ENCODE data around the gene GRIN2C.

GRIN2C gene

DNA sequence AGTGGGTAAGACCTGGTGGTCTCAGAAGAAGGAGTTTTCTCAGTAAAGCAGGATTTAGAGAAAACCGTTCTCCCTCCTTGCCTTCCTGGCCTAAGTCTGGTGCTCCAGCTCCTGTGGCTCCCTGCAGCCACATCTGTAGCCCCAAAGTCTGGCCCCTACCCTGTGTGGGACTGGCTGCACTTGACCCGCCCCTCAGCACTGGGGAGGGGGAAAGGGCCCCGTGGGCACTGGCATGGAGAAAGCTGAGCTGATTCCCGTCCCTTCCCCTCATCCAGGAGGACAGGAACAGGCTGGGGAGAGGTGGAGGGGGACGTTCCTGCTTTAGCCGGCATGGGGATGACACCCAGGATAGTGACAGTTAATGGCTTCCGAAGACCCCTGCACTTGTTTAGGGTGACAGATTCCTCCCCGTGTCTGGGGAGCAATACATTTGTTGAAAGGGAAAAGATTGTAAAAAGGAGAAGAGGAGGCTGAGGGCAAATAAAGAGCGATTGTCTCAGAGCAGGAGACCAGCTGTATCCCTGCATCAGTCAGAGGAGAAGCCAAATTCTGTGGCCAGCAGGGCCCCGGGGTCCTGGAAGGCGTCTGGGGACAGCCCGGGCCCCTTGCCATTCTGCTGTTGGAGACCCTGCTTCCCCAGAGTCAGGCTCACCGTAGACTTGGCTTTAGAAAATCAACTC is 37.9 kb downstream of the GRIN2C start:
- DNase-seq = peak in 4 of 14 donors; percentile 33 to 56 (median 46)

DNA sequence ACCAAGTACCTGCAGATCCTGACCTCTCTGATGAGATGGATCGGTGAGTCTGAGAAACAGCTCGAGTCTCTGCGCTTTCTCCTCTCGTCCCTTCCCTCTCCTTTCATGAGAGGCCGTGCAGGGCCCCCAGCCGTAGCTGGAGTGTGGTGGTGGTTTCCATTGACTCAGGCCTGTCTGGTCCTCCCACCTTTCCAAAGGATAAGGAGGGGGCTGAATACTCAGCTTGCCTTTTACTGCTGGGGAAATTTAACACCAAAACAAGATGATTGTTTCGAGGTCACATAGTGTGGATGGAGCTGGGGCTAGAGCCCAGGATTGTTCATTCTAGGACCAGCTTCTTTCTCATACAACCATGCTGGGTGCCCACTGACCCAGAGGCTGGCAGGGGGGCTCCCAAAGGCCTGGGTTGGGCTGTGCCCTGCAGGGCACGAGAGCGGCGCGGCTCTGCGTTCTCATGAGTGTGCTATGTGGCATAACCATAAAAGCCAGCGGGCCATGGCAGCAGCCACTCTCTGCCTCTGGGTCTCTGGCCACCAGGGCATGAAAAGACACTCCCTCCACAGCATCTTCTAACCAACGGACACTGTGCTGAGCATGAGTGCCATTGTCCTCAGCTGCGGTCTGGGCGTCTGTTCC is 39.8 kb downstream of the GRIN2C start:
- no peak for DNase-seq

DNA sequence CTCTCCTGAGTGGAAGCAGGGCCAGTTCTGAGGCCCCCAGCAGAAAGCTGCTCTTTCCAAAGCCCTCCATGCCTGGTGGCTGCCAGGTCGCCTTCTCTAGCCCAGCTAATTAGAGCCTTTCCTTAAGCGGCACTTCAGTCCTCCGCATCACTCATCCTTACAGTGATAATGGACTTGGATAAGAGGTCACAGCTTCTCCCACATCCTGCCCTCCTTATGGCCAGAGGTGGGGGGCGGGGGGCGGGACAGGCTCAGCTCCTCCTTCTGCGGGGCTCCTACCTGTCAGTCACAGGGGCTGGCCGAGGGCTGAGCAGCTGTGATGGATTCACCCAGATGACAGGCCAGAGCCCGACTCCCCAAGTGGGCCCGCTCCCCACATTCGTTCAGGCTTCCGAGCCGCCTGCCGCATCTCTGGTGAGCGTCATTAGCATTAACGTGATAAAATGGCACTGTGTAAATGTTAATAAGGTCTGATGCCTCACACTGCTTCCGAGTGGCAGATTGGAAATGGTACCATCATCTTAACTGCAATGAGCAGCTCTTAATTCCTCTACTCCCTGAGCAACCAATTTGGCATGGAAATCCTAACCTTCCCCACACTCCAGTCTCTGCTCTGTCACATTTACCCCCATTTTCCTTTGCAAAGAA is 41.3 kb downstream of the GRIN2C start:
- no peak for DNase-seq

DNA sequence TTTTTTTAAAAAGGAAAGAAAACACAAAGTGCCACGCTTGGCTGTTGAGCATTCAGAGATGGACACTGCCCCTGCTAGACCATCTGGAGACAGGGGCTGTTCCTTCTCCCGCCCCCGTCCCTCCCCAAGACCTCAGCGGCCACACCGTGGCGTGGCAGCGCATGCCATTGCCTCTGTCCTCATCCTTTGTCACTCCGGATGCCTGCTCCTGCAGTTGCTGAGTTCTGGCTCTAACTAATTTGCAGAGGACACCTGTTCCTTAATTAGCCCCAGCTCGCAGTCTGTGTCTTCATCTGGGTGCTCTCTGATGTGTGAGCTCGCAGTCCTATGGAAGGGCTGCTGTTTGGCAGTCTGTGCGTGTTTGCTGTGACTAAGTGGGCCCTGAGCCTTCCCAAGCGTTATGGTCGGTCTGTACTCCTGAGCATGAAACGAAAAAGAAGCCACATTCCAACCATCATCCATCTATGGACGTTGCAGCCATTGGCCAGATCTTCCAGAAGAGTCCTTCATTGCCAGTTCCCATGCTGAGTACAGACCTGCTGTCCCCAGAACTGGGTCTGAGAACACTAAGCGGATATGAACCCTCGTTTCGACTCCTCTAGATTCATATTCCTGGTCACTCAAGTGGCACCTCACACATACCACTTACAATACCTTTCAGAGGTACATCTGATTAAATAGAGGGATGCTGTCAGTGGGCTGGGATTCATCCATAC is 42.6 kb downstream of the GRIN2C start:
- peak in 1 of 14 donors; percentile 72 for DNase-seq

DNA sequence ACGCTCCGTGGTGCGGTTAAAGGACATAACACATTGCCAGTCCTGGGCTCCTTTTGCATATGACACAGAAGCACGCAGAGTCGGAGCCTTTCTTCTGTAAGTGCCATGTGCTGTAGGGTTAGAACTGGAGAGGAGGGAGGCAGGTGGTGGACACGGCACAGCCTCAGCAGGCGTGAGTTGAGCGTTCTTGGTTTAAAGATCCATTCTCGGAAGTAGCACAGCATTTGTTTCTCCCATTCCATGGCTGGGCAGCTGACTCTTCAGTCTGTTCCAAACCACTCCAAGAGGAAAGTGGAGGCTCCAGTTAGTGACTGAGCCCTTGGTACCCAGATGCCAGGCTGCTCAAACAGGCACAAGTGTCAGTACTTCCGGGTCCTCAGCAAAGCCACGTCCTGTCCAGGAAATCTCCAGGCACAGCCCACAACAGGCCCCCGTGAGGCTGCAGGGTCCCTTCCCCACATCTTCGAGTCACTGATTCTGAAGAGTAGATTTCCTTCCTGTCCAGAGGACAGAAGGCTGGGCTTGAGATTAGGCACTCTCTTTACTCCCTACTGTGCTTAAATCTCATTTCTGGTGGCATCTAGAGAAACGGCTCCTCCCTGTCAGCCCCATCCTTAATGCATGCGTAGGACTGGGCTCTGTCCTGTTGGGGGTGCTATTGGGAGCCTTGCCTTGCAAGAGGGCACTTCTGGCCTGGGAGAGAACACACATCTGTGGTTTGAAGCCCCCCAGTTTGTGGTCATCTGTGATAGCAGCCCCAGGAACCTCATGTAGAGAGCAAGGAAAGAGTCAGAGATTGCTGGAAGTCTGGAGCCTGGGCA is 43.9 kb downstream of the GRIN2C start:
- DNase-seq = peak in 1 of 14 donors; percentile 52

DNA sequence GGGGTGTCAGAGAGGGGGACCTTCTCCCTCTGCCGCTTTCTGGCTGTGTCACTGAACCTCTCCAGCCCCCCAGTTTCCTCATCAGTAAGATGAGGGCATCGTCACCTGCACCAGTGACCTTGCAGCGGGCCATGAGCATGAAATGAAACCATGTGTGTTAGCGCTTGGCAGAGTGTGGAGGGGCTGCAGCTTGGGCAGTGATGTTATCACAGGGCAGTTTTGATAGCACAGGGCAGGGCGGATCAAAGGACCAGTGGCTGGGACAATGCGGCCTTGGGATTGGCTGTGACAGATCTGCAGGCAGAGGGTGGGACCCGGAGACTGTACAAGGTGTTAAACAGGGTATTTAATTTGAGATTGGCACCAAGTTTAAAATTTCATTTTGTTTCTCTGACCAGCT is 44.6 kb downstream of the GRIN2C start:
- no peak for DNase-seq

DNA sequence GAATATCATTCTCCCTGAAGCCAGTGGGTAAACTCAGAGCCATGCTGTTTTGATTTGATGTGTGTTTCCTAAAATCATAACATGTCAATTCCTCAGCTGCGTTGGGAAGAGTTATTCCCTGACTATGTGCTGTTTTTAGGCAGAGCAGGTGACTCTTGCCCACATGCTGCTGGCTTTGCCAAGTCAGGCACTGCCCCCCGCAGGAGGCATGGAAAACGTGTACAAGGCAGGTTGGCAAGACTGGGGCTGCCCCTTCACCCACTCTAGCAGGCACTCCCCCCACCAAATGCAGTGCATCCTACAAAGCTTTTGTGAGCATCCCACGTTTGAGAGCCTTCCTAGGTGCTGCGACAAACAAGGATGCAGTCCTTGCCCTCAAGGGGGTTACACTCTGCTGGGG is 45.2 kb downstream of the GRIN2C start:
- peak in 1 of 14 donors; percentile 15 for DNase-seq

DNA sequence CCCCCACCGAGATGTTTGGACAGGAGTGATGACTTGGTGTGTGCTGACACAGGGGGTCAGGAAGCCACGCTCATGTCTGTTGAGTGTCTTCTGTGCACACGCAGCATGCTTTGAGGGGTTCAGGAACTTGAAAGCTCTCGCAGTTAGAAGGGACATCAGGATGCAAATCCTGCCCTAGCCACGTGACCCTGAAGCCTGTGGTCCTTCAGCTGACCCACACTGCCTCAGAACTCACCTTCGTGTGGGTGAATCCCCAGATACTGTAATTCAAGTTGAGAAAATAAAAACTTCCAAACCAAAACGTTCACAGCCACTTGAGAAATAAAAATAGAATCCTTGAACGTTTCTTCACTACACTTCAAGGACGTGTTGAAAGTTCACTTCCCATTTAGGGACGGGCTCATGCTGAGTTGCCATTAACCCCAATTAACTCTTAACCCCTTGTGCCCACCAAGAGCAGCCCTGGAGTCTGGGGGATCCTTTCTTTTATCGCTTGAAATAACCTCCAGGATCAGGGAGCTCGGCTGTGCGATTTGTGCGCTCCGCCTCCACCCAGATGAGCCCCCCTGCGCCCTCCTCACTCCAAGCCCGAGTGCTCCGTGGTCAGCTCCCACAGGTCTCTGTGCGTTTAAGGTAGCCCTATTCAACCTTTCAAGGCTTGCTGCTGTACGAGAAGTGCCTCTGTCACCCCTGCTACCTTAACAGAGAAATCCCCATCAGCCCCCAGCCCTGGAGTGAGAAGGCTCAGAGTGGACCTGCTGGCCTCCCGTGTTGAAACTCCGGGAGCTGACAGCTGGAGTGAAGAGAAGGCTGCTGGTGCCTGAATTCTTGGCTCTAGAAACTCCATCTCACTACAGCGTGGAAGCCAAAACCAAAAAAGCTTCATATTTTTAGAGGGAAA is 47.3 kb downstream of the GRIN2C start:
- DNase-seq = peak in 1 of 14 donors; percentile 64

DNA sequence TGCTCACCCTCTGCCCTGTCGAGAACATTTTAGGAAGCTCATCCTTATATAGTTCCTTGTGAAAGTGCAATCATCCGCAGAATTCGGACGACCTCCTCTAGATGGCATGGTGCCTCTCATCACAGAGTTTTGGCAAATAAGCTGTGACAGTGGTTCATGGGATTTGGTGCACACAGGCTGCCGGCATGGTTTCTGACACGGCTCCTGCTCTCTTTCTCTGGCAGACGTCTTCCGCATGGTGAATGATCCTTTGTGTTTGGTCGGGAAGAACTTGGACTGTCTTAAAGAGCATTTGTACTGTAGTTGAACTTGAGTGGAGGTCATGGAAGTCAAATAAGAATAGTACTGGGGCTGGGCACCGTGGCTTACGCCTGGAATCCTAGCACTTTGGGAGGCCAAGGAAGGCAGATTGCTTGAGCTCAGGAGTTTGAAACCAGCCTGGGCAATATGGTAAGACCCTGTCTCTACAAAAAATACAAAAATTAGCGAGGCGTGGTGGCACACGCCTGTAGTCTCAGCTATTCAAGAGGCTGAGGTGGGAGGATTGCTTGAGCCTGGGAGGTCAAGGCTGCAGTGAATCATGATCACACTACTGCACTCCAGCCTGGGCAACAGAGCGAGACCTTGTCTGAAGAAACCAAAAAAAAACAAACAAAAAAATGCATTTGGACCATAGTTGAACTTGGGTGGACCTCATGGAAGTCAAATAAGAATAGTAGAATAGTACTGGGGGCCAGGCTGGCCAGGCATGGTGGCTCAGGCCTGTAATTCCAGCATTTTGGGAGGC is 48.8 kb downstream of the GRIN2C start:
- peak in 10 of 14 donors; percentile 20 to 82 (median 50) for DNase-seq

DNA sequence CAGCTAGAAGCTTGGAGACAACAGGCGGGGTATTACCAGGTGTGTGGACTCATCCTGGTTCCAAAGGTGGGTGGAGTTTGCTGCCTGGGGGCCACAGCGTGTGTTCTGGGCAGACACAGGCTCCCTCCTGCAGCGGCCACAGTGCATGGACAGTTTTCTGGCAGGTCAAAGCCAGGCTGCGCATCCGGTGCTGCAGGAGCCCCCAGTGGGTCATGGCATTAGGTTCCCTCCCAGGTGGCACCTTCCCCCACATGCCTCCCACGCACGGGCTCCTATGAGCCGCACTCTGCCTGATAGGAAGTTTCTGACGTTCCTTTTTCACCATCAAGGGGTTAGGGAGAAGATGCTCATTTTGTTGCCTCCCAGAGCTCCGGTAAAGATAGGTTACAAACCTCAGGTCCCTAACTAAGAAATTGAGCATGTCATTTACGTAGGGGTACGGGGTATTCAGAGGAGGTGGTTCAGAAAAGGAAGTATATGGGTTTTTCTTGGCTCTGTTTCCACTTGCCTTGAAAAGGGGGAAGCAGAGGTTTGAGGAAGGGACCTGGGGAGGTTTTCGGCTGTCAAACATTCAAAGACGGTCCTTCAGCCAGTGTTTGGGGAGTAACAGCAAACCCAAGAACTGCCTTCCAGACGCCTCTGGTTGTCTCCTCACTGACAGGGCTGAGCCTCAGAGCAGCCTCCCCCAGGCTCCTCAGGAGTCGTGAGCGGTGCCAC is 50.8 kb downstream of the GRIN2C start:
- DNase-seq = peak in 2 of 14 donors; percentile 24 to 45

DNA sequence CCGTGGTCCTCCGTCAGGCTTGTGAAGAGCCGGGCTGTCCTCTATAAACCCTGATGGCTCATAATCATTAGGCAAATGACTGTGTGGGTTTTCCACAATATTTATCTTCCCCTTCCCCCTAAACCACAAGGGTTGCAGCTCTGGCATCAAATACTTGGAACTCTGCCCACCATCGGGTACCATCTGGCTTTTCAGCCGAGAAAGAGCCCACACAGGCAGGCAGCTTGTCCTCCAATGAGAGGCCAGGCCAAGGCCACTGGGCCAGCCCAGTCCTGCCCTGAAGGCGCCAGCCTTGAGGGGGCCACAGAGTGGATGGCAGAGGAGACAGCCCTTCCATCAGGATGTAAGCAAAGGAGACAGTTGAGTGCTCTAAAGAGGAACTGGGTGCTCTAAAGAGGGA is 51.8 kb downstream of the GRIN2C start:
- DNase-seq = peak in 8 of 14 donors; percentile 21 to 95 (median 34)

DNA sequence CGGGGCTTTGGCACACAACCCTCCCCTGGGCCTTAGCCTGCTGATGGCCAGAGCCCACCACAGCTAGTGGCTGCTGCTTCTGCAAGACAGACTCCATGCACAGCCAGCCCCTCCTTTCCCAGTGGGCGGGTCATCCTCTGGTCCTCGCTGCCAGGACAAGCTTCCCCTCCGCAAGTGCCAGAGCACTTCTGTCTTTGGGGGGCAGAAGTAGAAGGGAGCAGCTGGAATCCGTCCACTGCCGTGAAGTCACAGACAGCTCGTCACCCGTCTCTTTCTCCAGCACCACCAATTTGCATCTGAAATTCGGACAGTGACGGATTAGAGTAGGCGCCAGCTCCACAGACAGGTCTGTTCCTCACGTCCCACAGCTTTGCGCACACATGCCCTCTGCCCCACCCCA is 52.2 kb downstream of the GRIN2C start:
- DNase-seq = peak in 1 of 14 donors; percentile 71

DNA sequence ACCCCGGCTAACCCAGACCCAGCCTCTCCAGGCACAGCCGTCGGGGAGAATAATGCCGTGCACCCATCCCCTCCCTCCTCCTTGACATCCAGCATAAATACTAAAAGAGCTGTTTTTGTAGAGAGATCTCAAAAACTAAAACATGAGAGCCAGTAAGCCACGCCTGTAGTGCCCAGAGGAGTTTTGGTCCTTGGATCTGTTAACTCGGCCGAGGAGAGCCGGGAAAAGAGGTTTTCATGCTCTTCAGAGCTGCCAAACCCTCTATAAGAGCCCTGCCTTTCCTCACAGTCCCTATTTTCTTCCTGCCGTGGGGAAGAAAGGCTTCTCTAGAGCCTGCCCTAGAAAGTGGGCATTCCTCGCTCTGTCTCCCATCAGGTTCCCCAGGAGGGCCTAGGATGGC is 53.4 kb downstream of the GRIN2C start:
- no peak for DNase-seq

DNA sequence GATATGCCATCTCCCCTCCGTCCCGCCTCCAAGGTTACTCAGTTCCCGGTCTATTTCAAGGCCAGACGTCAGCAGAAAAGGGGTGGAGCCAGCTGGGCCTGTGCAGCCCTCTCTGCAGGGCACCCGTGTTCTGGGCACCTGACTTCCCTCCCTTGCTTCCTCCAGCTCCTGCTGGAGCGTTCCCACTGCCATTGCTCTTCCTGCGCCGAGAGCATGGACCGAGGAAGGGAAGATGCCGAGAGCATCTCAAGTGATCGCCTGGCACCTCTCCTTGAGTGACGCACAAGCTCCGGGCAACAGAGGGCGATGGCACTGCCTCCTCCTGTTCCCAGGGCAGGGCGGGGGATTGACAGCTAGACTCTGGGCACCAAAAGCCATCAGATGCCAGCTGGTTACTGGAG is 54.1 kb downstream of the GRIN2C start:
- DNase-seq = peak in 10 of 14 donors; percentile 18 to 99 (median 60)

DNA sequence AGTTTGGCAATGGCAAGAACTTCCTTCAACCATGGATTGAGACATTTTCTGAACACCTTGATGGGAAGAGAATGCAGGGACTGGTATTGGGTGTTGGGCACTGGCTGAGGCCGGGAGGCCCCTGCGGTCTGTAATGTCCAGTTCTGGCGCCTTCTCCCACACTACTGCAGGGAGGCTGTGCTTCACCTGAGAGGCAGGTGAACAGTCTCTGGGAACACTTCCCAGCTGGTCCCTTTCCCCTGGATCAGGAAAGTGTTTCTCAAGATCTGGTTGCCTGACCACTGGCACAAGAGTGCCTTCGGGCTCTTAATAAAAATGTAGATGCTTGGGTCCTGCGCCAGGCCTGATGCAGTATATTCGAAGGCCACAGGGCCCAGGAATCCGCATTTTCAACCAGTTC is 55.0 kb downstream of the GRIN2C start:
- no peak for DNase-seq

DNA sequence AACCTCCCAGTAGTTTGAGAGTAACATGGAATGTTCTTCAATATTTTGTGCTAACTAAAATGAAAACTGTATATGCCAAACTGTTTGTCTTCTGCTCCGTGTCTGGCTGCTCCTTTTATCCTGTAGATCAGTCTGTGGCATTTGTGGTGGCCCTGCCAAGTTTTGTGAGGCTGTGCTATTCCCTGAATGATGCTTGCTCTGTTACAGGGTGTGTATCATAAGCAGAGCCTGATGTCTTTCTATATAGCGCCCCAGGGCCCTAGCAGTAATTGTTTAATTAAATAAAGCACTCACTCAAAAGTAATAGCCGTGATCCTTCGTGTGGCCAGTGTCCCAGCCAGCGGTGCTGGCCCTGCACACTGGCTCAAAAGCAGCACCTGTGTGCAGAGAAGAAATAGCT is 55.7 kb downstream of the GRIN2C start:
- peak in 1 of 14 donors; percentile 62 for DNase-seq

DNA sequence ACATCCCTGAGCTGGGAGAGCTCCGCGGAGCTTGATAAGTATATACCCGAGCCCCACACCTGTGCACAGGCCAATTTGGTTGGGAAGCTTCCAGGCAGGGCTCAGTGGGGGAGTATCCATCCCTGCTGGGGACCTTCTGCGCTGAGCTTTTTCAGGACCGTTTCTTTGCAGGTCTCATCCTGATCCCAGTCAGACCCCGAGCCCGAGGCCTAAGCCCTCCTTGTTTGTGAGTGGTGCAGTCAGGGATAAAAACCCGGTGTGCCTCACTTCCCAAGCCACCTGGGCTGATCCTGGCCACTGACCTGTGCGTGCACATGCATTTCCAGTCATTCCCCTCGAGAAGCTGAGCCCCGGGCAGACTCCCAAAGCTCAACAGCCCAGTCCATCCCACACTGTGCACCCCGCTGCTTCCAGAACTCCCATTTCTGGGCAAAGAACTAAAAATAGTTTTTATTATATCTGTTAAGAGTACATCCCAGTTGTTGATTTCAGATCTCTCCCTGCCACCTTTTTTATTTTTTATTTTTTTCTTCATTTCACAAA is 56.2 kb downstream of the GRIN2C start:
- DNase-seq = peak in 2 of 14 donors; percentile 23 to 95

DNA sequence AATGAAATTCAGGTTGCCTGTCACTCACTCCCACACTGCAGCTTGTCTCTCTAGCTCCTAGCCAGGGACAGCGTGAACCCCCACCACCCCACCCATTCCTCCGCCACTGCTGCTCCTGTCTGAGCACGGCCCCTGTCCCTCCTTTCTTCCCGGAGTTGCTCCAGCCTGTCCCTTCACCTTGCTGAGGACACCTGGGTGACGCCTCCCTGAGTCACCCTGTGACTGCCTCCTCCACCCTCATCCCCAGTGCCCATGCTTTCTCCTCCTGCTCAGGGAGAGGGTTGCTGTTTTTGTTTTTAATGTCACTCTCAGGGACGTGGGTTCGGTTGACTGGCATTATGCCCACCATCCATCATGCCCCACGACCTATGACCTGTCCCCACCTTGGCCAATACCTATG is 57.8 kb downstream of the GRIN2C start:
- no peak for DNase-seq

DNA sequence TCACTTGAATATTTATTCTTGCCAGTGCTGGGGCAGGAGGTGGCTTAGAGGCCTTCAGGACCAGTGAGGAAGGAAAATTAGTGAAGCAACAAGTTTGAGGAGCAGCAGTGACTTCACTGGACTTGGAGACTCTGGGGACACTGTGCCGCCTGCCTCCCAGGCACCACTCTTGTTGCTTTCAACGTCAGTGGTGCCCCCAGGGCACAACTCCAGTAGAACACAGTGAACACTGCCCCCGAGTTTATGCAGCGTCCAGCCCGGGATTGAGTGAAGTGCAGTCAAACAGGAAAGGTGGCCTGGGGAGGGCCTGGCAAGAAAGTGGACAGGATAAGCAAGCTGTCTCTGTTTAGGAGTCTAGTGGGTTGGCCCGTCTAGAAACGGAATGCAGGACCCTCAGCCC is 59.2 kb downstream of the GRIN2C start:
- DNase-seq = no peak

Data from C1 segment of cervical spinal cord (tissue), 14 donors.